ENCODE data around the gene CDH23. TPM values are rescaled to one million over a fixed set of nuclear protein-coding genes. Genes with fewer than 3 reads are reported as not detected.

Gene CDH23
- total and polyA plus RNA-seq, 4 experiments from 2014 or later = 1.8 to 5.4 (median 3.6) TPM

DNA sequence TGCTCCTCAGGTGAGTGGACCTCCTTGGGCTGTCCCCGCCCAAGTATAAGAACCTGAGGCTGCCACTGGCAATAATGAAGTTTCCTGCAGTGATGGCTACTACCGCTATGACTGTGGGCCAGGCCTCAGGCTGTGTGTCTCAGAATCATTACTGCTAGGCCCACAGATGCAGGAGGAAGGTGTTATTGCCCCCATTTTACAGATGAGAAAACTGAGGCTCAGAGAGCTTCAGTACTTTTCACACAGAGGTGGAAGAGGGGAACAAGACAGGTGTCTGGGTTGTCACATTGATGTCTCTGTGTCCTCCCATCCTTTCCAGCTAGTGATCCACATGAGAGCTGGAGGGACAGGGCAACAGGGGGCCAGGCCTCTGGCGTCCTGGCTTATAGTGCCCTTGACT lies 155.2 kb downstream of the CDH23 start:
- Mint-ChIP-seq H3K36me3 (no peaks in the 10 kb centered on the region), H3K27me3 (peaks cover 0 to 4% of the 10 kb centered on the region in 2 donors), H3K4me3 (no peak overlapping the region), H3K4me1 (no peaks in the 10 kb centered on the region), H3K9me3 (no peaks in the 10 kb centered on the region), H3K27ac (no peak overlapping the region)
- Histone ChIP-seq H3K27me3 (ENCODE audit: insufficient read depth, low read length) (no peaks in the 10 kb centered on the region), H3K9me3 (ENCODE audit: control insufficient read depth in 1 of 2, low read length in 2 of 2) (no peaks in the 10 kb centered on the region), H3K4me3 (ENCODE audit: low read length in 2 of 2) (no peak overlapping the region), H3K4me1 (ENCODE audit: insufficient read depth, low read length) (no peaks in the 10 kb centered on the region), H3K27ac (ENCODE audit: low read depth, low read length) (no peak overlapping the region), H3K36me3 (ENCODE audit: insufficient read depth, low read length) (no peaks in the 10 kb centered on the region)
- CTCF ChIA-PET (ENCODE audit: partially characterized antibody) = no interaction called here
- POLR2A ChIA-PET (ENCODE audit: partially characterized antibody) = no interaction called here
- intact Hi-C loops (cut with micrococcal nuclease) = no loop called here
- no peak for DNase-seq

DNA sequence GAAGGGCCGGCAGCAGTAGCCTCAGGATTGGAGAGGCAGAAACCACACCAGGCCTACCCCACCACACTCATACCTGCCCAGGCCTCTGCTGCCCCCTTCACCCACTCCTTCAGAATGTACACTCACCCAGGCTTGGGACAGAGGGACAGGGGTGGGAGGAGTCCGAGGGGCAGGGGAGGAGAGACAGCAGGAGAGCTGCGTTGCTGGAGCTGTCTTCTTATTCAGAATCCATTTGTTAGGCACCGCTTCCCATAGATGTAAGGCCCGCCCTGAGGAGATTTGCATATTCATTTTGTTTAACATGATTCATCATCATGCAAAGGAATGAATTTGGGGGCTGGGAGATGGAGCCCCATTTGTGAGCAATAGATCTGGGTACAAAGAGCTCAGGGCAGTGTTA lies 156.7 kb downstream of the CDH23 start:
- H3K27ac Mint-ChIP-seq = no peak overlapping the region
- Histone ChIP-seq H3K36me3 (ENCODE audit: insufficient read depth, low read length) (no peaks in the 10 kb centered on the region), H3K4me1 (ENCODE audit: insufficient read depth, low read length) (no peaks in the 10 kb centered on the region), H3K4me3 (ENCODE audit: low read length in 2 of 2) (no peak overlapping the region), H3K27me3 (ENCODE audit: insufficient read depth, low read length) (no peaks in the 10 kb centered on the region), H3K27ac (ENCODE audit: low read depth, low read length) (no peak overlapping the region), H3K9me3 (ENCODE audit: control insufficient read depth in 1 of 2, low read length in 2 of 2) (no peaks in the 10 kb centered on the region)
- peaks cover 2 to 6% of the 10 kb centered on the region in 2 donors for H3K27me3 Mint-ChIP-seq
- no peak for DNase-seq
- POLR2A ChIA-PET (ENCODE audit: partially characterized antibody) = no interaction called here
- intact Hi-C loops (cut with micrococcal nuclease) = no loop called here
- no peaks in the 10 kb centered on the region for H3K9me3 Mint-ChIP-seq
- H3K4me1 Mint-ChIP-seq = no peaks in the 10 kb centered on the region
- CTCF ChIA-PET (ENCODE audit: partially characterized antibody) = interaction anchor here (1.2 to 1.4 kb wide), 2 partner anchors 15 to 17 kb away, joined by 3 to 4 read pairs; no protein-coding TSS in a partner anchor
- no peak overlapping the region for H3K4me3 Mint-ChIP-seq
- H3K36me3 Mint-ChIP-seq = no peaks in the 10 kb centered on the region

DNA sequence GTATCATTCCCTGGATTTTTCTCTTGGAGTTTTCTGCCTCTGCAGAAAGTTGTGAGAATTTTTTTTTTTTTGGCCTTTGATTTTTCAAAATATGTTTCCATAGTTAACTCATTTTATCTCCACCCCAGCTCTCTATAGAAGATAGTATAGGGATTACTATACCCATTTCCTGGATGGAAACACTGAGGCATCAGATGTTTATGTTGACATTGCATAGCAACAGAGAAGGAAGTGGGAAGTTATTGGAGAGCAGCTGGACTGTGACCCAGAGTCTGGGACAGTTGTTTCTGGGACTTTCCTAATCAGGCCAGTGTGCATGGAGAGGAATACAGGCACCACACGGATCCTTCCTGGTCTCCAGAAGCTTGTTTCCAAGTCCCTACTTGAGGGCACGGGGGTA lies 158.0 kb downstream of the CDH23 start:
- no peak for DNase-seq
- Mint-ChIP-seq H3K4me3 (no peak overlapping the region), H3K27me3 (peaks cover 6% of the 10 kb centered on the region in 2 donors), H3K36me3 (no peaks in the 10 kb centered on the region), H3K4me1 (no peaks in the 10 kb centered on the region), H3K9me3 (no peaks in the 10 kb centered on the region), H3K27ac (no peak overlapping the region)
- intact Hi-C loops (cut with micrococcal nuclease) = no loop called here
- Histone ChIP-seq H3K9me3 (ENCODE audit: control insufficient read depth in 1 of 2, low read length in 2 of 2) (no peaks in the 10 kb centered on the region), H3K4me3 (ENCODE audit: low read length in 2 of 2) (no peak overlapping the region), H3K27me3 (ENCODE audit: insufficient read depth, low read length) (no peaks in the 10 kb centered on the region), H3K36me3 (ENCODE audit: insufficient read depth, low read length) (no peaks in the 10 kb centered on the region), H3K27ac (ENCODE audit: low read depth, low read length) (no peak overlapping the region), H3K4me1 (ENCODE audit: insufficient read depth, low read length) (no peaks in the 10 kb centered on the region)
- ChIA-PET POLR2A (ENCODE audit: partially characterized antibody) (no interaction called here), CTCF (ENCODE audit: partially characterized antibody) (interaction anchor here (1.1 to 1.7 kb wide), 2 partner anchors 10 to 16 kb away, joined by 3 to 5 read pairs; no protein-coding TSS in a partner anchor)

DNA sequence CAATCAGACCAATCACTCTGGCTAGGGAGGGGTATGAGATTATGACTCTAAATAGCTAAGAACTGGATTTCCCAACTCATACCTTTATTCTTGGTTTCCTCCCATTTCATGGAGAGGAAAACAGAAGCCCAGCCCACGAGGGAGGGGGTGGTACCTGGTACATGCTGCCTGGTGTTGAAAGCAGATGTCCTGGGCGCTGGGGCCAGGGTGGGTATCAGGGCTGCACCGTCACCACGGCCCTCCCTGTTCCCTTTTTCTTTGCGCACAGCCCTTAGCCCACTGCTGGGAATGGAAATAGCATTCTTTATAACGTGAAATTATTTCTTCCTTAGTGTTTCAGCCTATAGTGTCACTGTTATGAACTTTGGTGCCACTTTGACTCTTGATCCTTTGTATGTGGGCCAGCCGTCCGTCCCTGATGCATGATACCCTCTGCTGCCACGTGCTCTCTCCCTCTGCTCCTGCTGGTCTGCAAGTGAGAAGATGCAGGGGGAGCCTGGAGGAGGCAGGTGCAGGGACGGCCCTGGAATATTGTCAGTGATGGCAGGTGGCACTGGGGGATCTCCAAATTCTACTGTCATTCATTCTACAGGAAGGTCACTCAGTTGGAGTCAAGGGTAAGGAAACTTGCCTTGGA lies 158.5 kb downstream of the CDH23 start:
- DNase-seq = no peak
- Mint-ChIP-seq H3K36me3 (no peaks in the 10 kb centered on the region), H3K27me3 (peaks cover 11% of the 10 kb centered on the region in 2 donors), H3K4me3 (no peak overlapping the region), H3K9me3 (no peaks in the 10 kb centered on the region), H3K27ac (no peak overlapping the region), H3K4me1 (no peaks in the 10 kb centered on the region)
- Histone ChIP-seq H3K27ac (ENCODE audit: low read depth, low read length) (no peak overlapping the region), H3K36me3 (ENCODE audit: insufficient read depth, low read length) (no peaks in the 10 kb centered on the region), H3K4me1 (ENCODE audit: insufficient read depth, low read length) (no peaks in the 10 kb centered on the region), H3K27me3 (ENCODE audit: insufficient read depth, low read length) (no peaks in the 10 kb centered on the region), H3K4me3 (ENCODE audit: low read length in 2 of 2) (no peak overlapping the region), H3K9me3 (ENCODE audit: control insufficient read depth in 1 of 2, low read length in 2 of 2) (no peaks in the 10 kb centered on the region)
- POLR2A ChIA-PET (ENCODE audit: partially characterized antibody) = no interaction called here
- intact Hi-C loops (cut with micrococcal nuclease) = no loop called here
- CTCF ChIA-PET (ENCODE audit: partially characterized antibody) = interaction anchor here (1.1 to 1.7 kb wide), 2 partner anchors 9 to 15 kb away, joined by 3 to 5 read pairs; no protein-coding TSS in a partner anchor

DNA sequence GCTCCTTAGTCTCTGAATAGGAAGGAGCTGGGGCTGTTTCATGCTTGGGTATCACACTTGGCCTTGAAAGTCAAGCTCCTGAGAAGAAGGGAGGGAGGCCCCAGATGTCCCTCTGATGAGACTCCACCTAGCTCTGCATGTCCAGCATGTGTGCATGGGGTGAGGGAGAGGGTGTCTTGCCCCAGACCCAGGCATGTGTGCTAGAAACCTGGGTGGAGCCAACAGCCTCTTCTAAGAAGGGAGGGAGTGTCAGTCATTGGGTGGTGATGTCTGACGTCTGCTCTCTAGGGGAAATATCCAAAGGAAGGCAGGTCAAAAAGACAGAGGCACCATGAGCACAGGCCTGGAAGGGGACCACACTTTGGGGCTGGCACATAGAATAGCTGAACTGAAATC lies 159.0 kb downstream of the CDH23 start:
- Histone ChIP-seq H3K4me1 (ENCODE audit: insufficient read depth, low read length) (no peaks in the 10 kb centered on the region), H3K27ac (ENCODE audit: low read depth, low read length) (no peak overlapping the region), H3K4me3 (ENCODE audit: low read length in 2 of 2) (no peak overlapping the region), H3K36me3 (ENCODE audit: insufficient read depth, low read length) (no peaks in the 10 kb centered on the region), H3K9me3 (ENCODE audit: control insufficient read depth in 1 of 2, low read length in 2 of 2) (no peaks in the 10 kb centered on the region), H3K27me3 (ENCODE audit: insufficient read depth, low read length) (no peaks in the 10 kb centered on the region)
- H3K9me3 Mint-ChIP-seq = no peaks in the 10 kb centered on the region
- CTCF ChIA-PET (ENCODE audit: partially characterized antibody) = interaction anchor here (1.1 to 1.7 kb wide), 2 partner anchors 9 to 15 kb away, joined by 3 to 5 read pairs; no protein-coding TSS in a partner anchor
- intact Hi-C loops (cut with micrococcal nuclease) = no loop called here
- no peak overlapping the region for H3K4me3 Mint-ChIP-seq
- peaks cover 12 to 13% of the 10 kb centered on the region in 2 donors for H3K27me3 Mint-ChIP-seq
- no peak for DNase-seq
- POLR2A ChIA-PET (ENCODE audit: partially characterized antibody) = no interaction called here
- no peaks in the 10 kb centered on the region for H3K4me1 Mint-ChIP-seq
- H3K36me3 Mint-ChIP-seq = no peaks in the 10 kb centered on the region
- H3K27ac Mint-ChIP-seq = no peak overlapping the region

DNA sequence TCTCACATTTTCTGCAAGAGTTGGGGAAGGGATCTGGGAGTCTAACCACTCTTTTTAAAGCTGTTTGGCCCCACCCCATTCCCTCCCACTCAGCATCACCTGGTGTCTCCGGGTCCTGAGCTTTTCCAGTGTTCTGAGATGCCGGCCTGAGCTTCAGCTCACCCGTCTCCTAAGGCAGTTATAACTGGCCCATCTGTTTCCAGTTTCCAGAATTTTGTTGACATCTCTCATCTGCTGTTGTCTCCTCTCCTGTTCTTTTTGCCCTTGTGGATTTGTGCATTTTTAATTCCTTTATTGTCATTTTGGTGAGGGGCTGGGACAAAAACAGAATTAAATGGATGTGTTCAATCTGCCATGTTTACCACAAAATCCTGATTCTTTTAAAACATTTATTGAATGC lies 162.3 kb downstream of the CDH23 start:
- Histone ChIP-seq H3K4me3 (ENCODE audit: low read length in 2 of 2) (no peak overlapping the region), H3K27me3 (ENCODE audit: insufficient read depth, low read length) (no peaks in the 10 kb centered on the region), H3K4me1 (ENCODE audit: insufficient read depth, low read length) (no peaks in the 10 kb centered on the region), H3K27ac (ENCODE audit: low read depth, low read length) (no peak overlapping the region), H3K36me3 (ENCODE audit: insufficient read depth, low read length) (no peaks in the 10 kb centered on the region), H3K9me3 (ENCODE audit: control insufficient read depth in 1 of 2, low read length in 2 of 2) (no peaks in the 10 kb centered on the region)
- Mint-ChIP-seq H3K4me3 (no peak overlapping the region), H3K27me3 (peaks cover 16 to 18% of the 10 kb centered on the region in 2 donors), H3K9me3 (peaks cover 0 to 1% (median 0%) of the 10 kb centered on the region in 8 donors), H3K27ac (no peak overlapping the region), H3K36me3 (no peaks in the 10 kb centered on the region), H3K4me1 (no peaks in the 10 kb centered on the region)
- ChIA-PET CTCF (ENCODE audit: partially characterized antibody) (interaction anchor here (2.2 kb wide), 1 partner anchor 10 kb away, joined by 12 read pairs; no protein-coding TSS in a partner anchor), POLR2A (ENCODE audit: partially characterized antibody) (no interaction called here)
- intact Hi-C loops (cut with micrococcal nuclease) = no loop called here
- DNase-seq = no peak

DNA sequence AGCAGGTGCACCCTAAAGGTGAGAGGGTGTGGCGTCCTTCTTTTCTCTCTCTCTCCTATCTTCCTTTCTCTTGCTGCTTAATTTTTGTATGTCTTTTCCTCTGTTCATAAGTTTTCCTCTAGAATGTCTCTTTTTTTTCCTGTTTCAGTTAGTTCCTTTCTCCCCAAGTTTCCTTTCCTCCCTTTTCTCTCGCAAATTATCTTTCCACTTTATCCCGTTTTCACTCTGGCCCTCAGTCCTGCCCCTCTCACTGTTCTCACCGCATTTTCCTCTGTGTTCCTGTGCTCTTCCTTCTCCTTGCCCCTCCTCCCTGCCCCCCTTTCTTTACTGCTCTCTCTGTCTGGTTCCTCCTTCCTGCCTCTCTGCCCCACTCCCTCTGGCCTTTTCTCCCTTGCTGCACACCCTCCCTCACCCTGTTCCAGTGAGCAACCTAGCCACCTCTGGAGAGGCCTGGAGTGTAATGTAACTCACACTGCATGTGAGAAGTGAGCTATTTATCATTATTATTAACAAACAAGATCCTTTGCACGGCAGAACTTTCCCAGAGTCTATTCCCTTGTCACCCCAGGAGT lies 164.4 kb downstream of the CDH23 start:
- Histone ChIP-seq H3K27me3 (ENCODE audit: insufficient read depth, low read length) (no peaks in the 10 kb centered on the region), H3K4me3 (ENCODE audit: low read length in 2 of 2) (no peak overlapping the region), H3K36me3 (ENCODE audit: insufficient read depth, low read length) (no peaks in the 10 kb centered on the region), H3K9me3 (ENCODE audit: control insufficient read depth in 1 of 2, low read length in 2 of 2) (no peaks in the 10 kb centered on the region), H3K4me1 (ENCODE audit: insufficient read depth, low read length) (no peaks in the 10 kb centered on the region), H3K27ac (ENCODE audit: low read depth, low read length) (no peak overlapping the region)
- no peaks in the 10 kb centered on the region for H3K36me3 Mint-ChIP-seq
- H3K4me3 Mint-ChIP-seq = peak overlapping the region in 1 of 8 donors; percentile 45
- ChIA-PET CTCF (ENCODE audit: partially characterized antibody) (interaction anchor here (1.1 to 1.9 kb wide), 2 partner anchors 10 to 49 kb away, joined by 4 to 7 read pairs; no protein-coding TSS in a partner anchor), POLR2A (ENCODE audit: partially characterized antibody) (no interaction called here)
- no peak for DNase-seq
- no peaks in the 10 kb centered on the region for H3K4me1 Mint-ChIP-seq
- peaks cover 15 to 19% of the 10 kb centered on the region in 2 donors for H3K27me3 Mint-ChIP-seq
- H3K9me3 Mint-ChIP-seq = peaks cover 0 to 1% (median 0%) of the 10 kb centered on the region in 8 donors
- peak overlapping the region in 2 of 7 donors; percentile 6 to 10 for H3K27ac Mint-ChIP-seq
- intact Hi-C loops (cut with micrococcal nuclease) = no loop called here

Measured in CD4-positive, alpha-beta memory T cell (primary cell).